NCI-H2227 (cell line): ENCODE measurements around the gene MCF2L2.
A peak's percentile ranks its signal among the peaks of the same experiment; 100 is the strongest.

ENCODE experiments used
- DNase-seq: peaks from one replicate; lab custom pipeline; 2025; ENCODE audit not compliant: unreplicated experiment; lab: John Stamatoyannopoulos, UW

Gene MCF2L2

GRCh38 chr3:183268366-183268765 lies 160.1 kb downstream of the MCF2L2 start:
- no peak for DNase-seq

DNA sequence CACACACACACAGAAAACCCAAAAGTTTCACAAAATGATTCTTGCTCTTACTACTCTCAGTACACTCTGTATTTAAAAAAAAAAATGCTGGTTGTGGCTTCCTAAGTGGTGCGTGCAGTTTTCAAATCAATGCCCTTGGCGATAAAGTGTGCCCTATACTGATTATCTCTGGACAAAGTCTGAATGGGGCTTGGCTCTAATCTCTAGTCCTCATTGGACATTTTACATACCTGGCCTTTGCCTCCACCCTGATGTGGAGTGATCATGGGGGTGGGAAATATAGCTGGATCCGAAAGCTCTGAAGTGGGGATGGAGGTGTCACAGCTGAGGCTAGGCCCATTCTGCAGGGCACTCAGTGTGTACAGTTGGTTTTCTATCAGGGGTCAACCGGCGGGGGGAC lies 161.3 kb downstream of the MCF2L2 start:
- no peak for DNase-seq

- DNase-seq, result no peak
Observed at GRCh38 chr3:183266454-183266853, 162.0 kb downstream of the MCF2L2 start.

- no peak for DNase-seq
Observed at GRCh38 chr3:183265834-183266417, 162.5 kb downstream of the MCF2L2 start.

DNA sequence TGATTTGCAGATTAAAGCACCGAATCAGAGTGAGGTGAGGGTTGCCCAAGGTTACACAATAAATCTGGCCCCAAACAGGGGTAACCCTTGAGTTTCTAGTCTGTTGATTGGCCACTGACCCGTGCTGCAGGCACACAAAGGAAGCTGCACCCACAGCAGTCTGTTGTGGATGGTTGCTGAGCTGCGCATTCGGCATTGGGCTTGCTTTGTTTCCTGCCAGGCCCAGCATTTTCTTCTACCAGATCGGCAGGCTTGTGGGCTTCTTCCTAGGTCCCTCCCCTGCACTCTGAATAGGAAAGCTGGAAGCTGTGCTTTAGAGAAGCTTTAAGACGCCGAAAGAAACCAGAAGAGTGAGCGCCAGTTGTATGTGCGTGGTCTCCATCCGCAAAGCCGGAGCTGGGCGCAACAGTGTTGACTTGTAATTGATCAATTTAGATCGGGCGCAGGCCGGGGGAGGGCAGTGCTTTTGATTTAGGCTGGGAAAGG lies 163.2 kb downstream of the MCF2L2 start:
- peak; percentile 16 for DNase-seq

DNA sequence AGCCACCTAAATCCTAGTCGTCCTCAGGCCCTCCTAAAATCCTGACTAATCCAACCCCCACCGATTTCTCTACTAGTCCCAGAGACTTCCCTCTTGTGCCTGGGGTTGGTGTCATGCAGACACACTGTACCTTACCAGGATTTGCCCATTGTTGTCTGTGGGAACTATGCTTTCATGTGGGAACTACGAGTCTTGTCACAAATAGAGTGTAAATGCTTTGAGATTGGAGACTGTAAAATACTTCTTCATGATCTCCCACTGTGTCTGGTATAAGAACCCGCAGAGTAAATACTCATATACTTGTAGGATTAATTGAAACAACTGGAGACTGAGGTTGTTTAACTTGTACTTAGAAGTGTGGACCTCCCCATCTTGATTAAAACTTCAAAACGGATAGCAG lies 164.2 kb downstream of the MCF2L2 start:
- no peak for DNase-seq

- DNase-seq, result no peak
Observed at GRCh38 chr3:183262875-183263378, 165.5 kb downstream of the MCF2L2 start.

DNA sequence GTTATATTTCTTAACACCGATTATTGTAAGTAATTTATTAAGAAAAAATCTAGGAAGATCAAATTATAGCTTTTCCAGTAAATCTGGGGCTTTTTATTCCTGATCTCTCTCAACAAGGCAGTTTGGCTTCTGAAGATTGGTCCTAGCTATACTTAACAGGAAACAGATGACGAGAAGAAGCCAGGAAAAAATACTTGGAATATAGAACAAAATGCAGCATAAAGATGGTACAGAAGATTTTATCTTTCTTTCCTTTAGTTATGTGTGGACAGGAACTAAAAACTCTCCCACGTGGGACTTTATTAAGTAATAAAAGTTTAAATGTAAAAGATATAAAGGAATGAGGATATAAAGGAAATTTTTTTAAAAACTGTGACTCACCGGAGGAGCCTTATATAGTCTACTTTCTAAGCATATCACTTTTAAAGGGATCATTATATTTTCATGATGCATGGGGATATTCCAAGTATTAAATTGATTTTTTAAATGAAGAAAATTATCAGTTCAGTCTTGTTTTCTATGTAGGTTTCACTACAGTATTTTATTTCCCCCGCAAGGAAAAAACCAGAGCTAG lies 167.2 kb downstream of the MCF2L2 start:
- no peak for DNase-seq

DNA sequence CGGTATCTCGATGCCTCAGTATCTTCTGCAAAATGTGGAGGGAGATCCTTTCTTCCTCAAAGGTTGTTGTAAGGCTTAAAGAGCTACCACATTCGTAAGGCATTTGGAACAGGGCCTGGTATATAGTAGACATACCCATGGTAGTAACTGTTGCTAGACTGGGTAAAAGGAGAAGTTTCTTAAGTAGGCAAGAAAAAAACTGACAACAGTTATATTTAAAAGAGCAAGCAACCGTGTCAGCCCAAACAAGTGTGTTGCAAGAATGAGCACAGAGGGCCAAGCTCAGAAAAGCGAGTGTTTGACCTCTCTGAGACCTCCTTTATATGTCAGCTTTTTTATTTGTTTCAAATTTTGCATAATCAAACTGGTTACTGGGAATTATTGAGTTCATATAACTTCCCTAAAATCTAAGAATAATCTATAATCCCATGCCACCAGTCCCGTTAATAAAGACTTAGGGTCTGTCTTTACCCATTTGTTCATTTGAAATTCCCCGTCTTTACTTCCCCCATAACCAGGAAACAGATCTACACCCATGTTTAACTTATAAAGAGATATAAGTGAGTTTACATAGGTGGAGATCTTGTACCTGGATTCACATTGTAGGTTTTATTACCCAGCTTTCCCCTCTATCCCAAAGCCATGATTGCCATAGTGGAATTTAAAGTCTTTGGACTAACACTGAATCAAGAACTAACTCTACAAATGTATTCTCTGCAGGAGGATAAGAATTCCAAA lies 168.1 kb downstream of the MCF2L2 start:
- DNase-seq, result no peak

DNA sequence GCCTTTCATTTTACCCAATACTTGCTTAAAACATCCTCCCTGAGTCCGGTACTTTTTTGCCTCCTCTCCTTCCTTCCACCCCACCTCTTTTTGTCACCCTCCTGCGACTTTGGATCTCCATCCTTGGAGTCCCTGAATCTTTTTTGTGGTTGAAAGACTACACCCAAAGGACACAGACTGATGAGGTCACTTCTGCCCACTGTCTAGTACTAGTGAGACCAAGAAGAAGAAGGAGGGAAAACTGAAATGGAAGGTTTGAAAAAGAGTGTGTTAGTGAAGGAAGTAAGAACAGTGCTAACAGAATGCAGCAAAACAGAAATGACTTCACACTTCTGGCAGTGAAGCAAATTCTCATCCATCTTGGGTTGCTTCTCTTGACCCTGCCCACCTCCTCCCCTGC lies 168.8 kb downstream of the MCF2L2 start:
- DNase-seq, result no peak

DNA sequence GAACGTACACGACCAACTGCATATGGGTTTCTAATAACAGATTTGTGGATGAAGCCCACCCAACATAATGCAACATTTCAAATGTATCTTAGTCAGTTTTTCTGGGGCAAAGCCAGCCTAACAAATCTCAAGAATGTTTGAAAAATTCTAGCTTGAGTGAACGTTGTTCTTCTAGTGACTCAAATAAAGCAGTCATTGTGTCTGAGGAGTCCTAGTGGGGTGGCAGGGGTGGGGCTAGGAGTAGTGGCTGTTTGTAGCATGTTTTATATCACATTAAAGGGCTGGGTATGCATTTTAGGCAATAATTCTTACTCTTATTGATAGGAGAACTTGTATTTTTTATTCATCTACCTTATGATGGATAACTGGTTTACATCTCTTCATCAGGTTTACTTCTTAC lies 169.3 kb downstream of the MCF2L2 start:
- DNase-seq, result no peak

DNA sequence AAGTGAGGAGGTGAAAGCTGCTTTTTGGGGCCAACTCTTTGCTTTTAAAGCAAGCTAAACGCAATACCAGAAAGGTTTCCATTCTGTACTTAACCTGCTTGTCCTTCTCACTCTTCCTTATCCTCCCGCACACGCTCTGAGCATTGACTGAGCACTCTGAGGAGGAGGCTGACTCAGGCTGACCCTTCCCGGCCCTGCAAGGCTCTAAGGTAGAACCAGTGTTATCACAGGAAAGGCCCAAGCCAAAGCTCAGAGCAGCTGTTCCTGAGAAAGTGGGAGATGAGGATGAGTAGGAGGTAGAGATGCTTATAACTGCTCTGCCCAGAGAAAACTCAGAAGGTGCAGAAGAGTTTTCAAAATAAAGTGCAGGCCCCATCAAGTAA lies 173.1 kb downstream of the MCF2L2 start:
- DNase-seq, result no peak

GRCh38 chr3:183254487-183255347 lies 173.7 kb downstream of the MCF2L2 start:
- no peak for DNase-seq

DNA sequence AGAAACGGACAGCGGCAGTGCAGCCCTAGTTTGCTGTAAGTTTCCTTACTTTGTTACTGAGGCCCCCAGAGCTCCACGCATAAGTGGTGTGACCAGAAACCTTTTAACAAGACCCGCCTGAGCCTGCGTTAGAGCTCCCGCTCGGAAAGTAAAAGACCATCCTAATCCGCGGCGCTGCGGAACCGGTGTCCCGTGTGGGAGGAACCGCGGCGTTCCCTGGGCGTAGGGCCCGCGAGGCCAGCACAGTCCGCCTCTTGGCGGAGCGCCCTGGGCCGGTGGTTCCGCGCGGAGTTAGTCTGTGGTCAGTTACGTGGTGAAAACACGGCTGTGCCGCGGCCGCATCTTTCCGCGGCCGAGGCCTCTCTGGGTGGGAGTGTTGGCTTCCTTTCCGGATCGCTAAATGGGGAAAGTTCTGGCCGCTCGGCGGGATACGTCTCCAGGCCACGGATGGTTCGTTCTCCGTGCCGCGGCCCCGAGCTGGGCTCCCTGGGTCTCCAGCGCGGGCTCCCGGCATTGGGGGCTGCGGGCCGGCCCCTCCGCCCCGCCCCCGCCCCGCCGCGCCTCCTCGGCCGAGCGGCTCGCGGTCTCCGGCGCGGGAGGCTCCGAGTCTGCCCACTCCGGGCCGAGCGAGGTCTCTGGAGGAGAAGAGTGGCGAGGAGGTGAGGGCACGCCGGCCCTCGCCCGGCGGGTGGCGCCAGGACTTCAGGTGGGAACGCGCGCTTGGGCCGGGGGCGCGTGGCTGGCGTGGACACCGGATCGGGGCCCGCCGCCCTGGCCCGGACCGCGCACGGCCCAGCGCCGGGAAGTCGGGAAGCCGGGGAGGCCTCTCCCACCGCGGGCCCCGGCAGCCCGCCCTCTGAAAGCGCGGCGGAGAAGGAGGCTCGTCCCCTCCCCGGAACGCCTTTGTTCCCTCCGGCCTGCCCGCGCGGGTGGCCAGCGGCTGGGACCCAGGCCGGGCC lies 174.6 kb downstream of the MCF2L2 start:
- peak; percentile 68 for DNase-seq

DNA sequence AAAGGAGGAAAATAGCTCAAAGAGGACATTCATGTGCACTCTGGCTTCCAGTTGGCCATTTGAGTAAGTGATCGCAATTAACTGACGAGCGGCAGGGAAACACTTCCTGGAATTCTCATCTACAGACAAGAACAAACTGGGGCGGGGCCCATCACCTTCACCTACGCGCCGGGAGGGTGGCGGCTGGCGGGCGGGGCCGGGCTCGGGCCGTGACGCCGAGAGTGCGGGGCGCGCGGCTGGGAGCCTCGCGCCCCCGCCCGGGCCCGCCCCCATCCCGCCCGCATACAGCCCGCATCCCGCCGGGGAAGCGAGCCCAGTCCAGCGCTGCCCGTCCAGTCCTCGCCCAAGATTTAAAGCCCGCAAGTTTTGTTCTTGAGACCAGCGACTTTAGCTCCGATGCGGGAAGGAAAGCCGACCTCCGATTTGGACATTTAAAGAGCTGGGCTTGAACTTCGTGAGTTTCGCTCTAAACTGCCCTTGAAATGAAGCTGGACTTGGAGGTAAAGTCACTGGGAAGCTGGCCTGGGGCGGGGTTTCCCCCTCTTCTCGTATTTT lies 175.4 kb downstream of the MCF2L2 start, which contains the start of gene B3GNT5:
Gene B3GNT5, plus strand, starts transcription at position 281 of the 555 bp plus-strand sequence. CDS start 16,546 bp downstream, outside the sequence.
- peak; percentile 52 for DNase-seq

GRCh38 chr3:183252118-183252782 lies 176.2 kb downstream of the MCF2L2 start:
- DNase-seq, result no peak

GRCh38 chr3:183249006-183249718 lies 179.3 kb downstream of the MCF2L2 start:
- DNase-seq, result no peak

DNA sequence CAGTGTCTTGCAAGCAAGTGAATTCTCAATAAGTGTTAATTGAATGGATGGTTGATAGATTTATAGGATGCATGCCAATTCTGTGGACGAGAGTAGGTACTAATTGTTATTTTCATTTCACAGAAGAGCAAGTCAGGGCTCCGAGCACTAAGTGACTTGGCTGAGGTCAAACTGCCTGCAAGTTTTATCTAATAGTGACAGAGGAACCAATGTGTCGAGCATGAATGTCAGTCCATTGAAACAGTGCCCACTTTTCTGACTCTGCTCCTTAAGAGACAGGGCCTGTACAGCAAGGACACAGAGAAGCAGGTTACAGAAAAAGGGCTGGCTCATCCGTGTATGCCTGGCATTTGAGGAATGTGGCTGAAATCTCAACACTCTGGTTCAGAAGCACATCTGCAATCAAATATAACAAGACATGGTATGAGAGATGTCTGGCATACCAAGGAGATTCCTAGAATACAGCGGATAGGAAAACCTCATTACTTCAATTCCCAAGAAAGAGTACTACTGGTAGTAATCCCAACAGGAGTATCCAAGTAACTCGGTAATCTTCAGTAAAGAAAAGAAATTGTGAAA lies 181.3 kb downstream of the MCF2L2 start:
- no peak for DNase-seq
